NCI-H1105 (cell line): Measurements from ENCODE around the gene MMP17.
"Not testable (repeated sequence)": the region's sequence is repeated elsewhere in the genome, so short reads cannot be mapped to it uniquely, and the experiment has no call there.

Source experiments
- DNase-seq: peaks from one replicate; lab custom pipeline; 2025; lab: John Stamatoyannopoulos, UW

MMP17 gene

DNA sequence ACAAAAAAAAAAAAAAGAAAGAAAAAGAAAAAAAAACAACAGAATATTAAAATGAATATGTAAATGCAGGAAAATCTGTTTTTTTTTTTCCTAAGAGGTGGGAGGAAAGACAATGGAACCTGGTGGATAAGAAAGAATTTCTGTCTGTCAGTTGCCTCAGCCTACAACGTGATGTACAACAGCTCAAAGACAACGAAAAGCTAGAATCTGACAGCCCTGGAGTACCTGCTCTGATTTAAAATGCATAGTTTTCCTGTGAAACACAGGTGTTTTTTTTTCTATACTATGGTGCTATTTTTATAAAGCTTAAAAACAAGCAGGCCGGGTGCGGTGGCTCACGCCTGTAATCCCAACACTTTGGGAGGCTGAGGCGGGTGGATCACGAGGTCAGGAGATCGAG lies 36.3 kb downstream of the MMP17 start:
- no peak for DNase-seq

DNA sequence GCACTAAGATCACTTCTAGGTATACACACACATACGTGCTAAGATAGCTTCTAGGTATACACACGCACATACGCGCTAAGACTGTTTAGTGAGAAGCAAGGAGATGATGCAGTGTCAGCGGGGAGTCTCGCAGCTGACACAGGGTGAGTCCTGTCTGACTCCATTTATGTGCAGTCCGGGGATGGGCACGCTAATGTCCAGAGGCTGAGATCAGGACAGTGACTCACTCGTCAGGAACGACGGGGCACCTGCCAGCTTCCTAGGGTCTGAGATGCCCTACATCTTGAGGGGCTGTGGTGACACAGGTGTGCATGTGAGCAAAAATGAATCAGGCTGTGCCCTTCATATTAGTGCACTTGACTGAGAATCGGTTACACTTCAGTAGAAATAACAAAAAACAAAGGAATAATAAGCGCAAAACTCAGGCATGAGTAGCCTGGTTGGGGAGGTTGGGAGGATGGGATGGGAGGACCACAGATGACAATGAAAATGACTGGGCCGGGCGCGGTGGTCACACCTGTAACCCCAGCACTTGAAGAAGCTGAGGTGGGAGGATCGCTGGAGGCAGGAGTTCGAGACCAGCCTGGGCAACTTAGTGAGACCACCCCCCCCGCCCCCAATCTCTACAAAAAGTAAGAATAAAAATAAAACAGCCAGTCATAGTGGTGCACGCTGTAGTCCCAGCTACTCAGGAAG lies 37.1 kb downstream of the MMP17 start:
- no peak for DNase-seq

- DNase-seq: no peak
Measured at GRCh38 chr12:131867471-131867870, 39.3 kb downstream of the MMP17 start.

- no peak for DNase-seq
Measured at GRCh38 chr12:131867891-131868675, 39.9 kb downstream of the MMP17 start.

GRCh38 chr12:131869871-131870418 lies 41.8 kb downstream of the MMP17 start:
- DNase-seq: no peak

DNA sequence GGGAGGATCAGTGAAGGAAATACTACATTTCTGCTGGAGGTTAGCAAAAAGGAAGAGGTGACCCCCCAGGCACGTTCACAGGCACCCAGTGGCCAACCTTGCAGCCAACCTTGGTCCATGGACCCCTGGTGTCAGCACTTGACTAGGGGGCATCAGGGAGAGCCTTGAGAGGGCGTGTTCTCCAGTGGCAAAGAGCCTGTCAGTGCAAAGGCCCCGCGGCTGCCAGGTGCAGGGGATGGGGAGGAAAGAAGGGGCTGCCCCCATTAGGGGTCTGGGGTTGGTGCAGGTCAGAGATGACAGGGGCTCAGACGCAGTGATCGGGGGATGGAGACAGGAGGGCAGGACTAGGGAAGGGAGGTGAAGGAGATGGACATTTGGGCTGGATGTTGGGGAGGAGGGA lies 43.5 kb downstream of the MMP17 start:
- no peak for DNase-seq

- DNase-seq: no peak
Measured at GRCh38 chr12:131872154-131873051, 44.2 kb downstream of the MMP17 start.

GRCh38 chr12:131873293-131873692 lies 45.1 kb downstream of the MMP17 start:
- DNase-seq: no peak

DNA sequence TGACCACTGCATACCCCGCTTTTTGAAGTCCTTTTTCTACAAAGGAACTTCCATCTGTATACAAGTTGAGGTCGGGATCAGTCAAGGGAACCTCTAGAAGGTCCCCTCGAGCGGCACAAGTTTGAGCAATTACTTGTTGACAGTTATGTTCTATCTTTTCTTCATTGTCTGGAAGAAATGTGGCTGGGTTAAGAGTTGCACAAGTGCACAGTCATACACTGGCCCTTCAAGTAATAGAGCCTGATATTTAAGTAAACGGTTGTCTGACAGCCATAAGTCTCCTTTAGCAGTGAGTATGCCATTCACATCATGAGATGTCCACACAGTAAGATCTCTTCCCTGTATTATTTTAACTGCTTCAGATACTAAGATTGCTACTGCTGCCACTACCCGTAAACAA lies 46.8 kb downstream of the MMP17 start:
- DNase-seq: not testable (repeated sequence)

DNA sequence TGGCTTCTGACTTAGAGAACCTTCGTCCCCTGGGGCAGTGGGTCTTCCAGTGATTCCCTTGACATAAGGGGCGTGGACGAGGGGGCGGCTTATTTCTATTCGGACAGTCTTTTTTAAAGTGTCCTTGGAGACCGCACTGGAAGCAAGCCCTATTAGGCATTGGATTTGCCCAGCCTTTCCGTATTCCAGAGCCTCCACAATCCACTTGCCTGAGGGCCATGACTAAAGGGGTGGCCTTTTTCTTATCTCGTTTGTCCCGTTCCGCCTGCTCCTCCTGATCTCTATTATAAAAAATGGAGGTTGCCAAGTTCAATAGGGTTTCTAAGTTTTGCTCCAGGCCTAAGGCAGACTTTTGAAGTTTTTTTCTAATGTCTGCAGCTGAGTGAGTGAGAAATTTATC lies 49.0 kb downstream of the MMP17 start:
- DNase-seq: not testable (repeated sequence)

DNA sequence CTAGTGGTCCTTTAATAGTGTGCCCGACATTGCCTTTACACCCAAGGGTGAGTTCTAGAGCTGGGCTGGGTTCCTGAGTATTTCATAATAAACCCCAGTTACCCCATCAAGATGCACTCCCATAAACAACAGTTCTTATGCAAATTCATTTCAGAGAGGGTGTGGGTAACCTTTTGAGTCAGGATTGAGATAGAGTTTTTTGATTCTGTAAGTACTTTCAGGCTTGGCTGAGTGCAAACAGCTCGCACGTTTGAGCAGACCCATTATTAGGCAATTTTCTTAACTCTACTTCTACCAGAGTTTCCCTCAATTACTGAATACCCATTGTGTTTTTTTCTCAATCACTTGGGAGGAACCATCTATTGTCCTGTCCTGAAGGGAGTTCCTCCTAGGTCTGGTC lies 50.2 kb downstream of the MMP17 start:
- DNase-seq: not testable (repeated sequence)

DNA sequence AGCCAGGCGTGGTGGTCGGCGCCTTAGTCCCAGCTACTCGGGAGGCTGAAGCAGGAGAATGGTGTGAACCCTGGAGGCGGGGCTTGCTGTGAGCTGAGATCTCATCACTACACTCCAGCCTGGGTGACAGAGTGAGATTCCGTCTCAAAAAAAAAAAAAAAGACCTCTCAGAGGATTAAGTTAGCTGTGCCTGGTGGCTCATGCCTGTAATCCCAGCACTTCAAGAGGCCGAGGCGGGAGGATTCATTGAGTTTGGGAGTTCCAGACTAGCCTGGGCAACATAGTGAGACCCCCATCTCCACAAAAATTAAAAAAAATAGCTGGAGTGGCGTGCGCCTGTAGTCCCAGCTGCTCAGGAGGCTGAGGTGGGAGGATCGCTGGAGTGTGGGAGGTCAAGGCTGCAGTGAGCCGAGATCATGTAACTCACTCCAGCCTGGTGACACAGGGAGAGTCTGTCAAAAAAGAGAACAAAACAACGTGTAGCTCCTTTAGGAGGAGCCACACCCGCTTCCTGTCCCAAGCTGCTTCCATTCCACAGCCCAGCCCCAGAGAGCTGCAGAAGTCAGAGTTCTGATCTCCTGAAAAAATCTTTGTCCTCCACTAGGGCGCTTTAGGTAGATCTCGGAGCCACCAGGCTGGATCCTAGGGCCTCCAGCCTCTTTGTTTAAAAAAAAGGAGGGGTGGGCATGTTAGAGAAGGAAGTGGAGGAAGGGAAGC lies 54.8 kb downstream of the MMP17 start:
- no peak for DNase-seq

DNA sequence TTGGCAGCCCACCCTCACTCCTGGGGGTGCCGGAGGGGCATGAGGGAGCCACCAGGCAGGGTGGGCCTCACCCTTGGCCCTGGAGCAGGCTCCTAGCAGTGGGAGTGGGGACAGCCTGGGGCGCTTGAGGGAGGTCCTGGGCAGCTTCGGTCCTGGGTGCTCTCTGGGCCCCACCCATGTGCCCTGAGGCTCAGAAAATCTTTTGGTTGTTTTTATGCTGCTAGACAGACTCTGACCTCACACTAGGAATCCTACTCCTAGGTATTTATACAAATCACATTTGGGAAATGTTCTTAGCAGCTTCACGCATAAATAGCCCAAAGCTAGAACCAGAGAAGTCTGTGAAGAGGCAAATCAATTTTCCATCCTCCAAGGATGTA lies 55.3 kb downstream of the MMP17 start:
- no peak for DNase-seq

GRCh38 chr12:131885076-131885475 lies 56.9 kb downstream of the MMP17 start:
- DNase-seq: not testable (repeated sequence)

GRCh38 chr12:131885543-131886057 lies 57.4 kb downstream of the MMP17 start:
- DNase-seq: no peak

DNA sequence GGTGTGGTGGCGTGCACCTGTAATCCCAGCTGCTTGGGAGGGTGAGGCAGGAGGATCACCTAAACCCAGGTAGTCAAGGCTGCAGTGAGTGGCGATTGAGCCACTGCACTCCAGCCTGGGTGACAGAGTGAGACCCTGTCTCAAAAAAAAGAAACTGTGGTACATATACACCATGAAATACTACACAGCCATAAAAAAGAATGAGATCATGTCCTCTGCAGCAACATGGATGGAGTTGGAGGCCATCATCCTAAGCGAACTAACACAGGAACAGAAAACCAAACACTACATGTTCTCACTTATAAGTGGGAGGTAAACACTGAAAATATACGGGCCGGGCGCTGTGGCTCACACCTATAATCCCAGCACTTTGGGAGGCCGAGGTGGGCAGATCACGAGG lies 63.5 kb downstream of the MMP17 start:
- not testable (repeated sequence) for DNase-seq

DNA sequence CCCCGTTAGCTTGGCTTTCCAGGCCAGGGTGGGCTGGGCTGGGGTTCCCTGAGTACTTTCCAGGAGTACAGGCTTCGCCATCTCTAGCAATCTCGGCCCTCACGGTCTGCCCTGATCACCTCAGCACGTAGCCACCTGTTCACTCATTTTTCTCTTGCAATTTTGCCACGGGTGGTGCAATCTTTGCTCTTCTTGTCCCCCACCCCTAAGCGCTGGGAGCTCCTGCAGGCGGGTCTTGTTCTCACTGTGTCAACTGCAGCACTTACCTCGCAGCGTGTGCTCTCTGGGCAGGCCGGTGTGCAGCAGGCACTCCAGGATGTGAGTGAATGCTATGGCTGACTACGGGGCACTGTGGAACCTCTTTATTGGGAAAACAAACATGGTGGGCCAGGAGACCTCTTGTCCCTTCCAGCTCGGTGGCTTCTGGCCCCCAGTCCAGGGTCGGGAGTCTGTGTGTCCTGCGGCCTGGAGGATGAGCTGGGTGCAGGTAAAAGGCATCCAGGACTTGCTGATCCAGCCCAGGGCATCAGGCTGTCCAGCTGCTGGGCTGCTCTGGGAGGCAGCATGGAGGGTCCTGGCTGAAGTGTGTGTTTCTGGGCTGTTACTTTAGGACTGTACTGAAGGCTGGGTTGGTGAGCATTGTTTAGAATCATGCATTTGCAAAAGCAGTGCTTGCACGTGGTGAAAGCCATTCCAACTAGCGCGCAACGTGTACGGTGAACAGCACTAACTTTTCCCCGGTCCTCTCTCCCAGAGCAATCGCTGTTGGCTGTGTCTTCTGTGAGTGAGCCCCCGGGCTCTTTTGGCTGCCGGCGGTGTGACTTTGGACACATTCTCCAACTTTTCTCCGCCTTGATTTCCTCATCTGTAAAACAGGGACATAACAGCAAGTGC lies 64.8 kb downstream of the MMP17 start:
- DNase-seq: no peak

GRCh38 chr12:131893605-131894312 lies 65.6 kb downstream of the MMP17 start:
- DNase-seq: no peak

- peak; percentile 97 for DNase-seq
Measured at GRCh38 chr12:131894313-131894860, 66.2 kb downstream of the MMP17 start, which contains the start of gene ULK1. ULK1 (plus strand) TSS chr12:131894622; CDS start chr12:131895002, 380 bp downstream.
